Gastroesophageal sphincter (tissue), 3 donors: Measurements from ENCODE around the gene LTO1.

Experiments used
- EP300 ChIP-seq: sonication (generic); formaldehyde crosslinking; IDR thresholded peaks from one replicate; pipeline ENCODE4 v1.6.1; 2017; ENCODE audit warnings: antibody characterized with exemption, mild to moderate bottlenecking
- POLR2A ChIP-seq, 2 donors: fragments of 450-650 bp; IDR thresholded peaks; one replicate each; pipeline ENCODE4 v1.6.1; 2017; ENCODE audit warnings: antibody characterized with exemption in 2 of 2, mild to moderate bottlenecking in 2 of 2, moderate library complexity in 1 of 2
- TF ChIP-seq, protein P1 (sequence below), 4 experiments: fragments of 200-600 bp in 2 of 4; fragments of 450-650 bp in 2 of 4; sonication (generic) in 1 of 4; IDR thresholded peaks; one replicate each; pipeline ENCODE4 v1.5.1; 2017 to 2019; ENCODE audit warnings: antibody characterized with exemption in 4 of 4, mild to moderate bottlenecking in 2 of 4, moderate library complexity in 2 of 4

DNA sequence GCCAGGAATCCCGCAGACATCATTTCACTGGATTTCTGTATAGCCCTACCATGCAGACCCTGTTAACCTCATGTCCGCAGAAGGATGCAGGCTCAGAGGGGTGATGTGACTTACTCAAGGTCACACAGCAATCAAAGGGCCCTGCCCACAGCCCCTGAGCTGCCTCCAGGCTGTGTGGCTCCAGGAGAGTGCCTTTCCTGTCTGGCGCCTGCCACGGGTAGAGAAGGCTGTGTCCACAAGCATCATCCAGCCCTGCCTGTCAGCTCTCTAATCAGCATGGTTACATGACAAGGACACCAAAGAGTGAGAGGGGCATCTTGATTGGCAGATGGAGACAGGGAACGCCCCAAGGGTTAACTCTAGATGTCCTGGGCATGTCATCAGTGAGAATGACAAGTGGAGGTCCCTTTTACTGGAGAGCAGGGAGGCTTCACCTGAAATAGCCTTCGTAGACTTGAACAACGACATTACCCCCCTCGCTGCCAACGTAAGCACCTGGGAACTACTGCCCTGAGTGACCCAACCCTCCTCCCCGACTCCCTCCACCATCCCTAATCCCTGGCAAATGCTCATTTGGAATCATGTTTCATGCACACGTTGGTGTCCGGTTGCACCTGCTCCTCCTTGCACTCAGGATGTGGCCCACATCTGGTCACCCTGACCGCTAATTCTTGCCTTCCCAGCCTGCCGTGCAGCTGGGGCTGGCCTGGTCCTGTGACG lies 21.8 kb upstream of the LTO1 start:
- TF ChIP-seq EP300 (no peak), POLR2A (IDR thresholded peaks at IDR 0.05) (no peak)
- TF ChIP-seq, protein P1, sequence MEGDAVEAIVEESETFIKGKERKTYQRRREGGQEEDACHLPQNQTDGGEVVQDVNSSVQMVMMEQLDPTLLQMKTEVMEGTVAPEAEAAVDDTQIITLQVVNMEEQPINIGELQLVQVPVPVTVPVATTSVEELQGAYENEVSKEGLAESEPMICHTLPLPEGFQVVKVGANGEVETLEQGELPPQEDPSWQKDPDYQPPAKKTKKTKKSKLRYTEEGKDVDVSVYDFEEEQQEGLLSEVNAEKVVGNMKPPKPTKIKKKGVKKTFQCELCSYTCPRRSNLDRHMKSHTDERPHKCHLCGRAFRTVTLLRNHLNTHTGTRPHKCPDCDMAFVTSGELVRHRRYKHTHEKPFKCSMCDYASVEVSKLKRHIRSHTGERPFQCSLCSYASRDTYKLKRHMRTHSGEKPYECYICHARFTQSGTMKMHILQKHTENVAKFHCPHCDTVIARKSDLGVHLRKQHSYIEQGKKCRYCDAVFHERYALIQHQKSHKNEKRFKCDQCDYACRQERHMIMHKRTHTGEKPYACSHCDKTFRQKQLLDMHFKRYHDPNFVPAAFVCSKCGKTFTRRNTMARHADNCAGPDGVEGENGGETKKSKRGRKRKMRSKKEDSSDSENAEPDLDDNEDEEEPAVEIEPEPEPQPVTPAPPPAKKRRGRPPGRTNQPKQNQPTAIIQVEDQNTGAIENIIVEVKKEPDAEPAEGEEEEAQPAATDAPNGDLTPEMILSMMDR (IDR thresholded peaks at IDR 0.05): no peak
